HepG2 (cell line): ENCODE measurements around the gene RBM14. TPM values are rescaled to one million over a fixed set of nuclear protein-coding genes. Genes with fewer than 3 reads are reported as not detected.

Source experiments
- ATF3 ChIP-seq: sonication (generic); formaldehyde crosslinking; IDR thresholded peaks from 2 replicates; pipeline ENCODE4 v1.4.0; 2020; ENCODE audit warnings: missing genetic modification reagents
- CBX5 ChIP-seq: sonication (generic); formaldehyde crosslinking; IDR thresholded peaks from 2 replicates; pipeline ENCODE4 v1.4.0; 2020; ENCODE audit warnings: missing genetic modification reagents, borderline replicate concordance
- EED ChIP-seq: sonication (generic); formaldehyde crosslinking; IDR thresholded peaks from 2 replicates; pipeline ENCODE4 v1.5.0; 2020; ENCODE audit warnings: mild to moderate bottlenecking, missing genetic modification reagents
- EHMT2 ChIP-seq: fragments of 200-600 bp; sonication (generic); IDR thresholded peaks from 2 replicates; pipeline ENCODE4 v1.7.0; 2017; ENCODE audit warnings: antibody characterized with exemption, low read depth, low read length, borderline replicate concordance
- FOSL1 ChIP-seq: sonication (generic); formaldehyde crosslinking; IDR thresholded peaks from 2 replicates; pipeline ENCODE4 v1.9.0; 2021; ENCODE audit warnings: missing genetic modification reagents, borderline replicate concordance
- GLI4 ChIP-seq: sonication (generic); formaldehyde crosslinking; IDR thresholded peaks from 2 replicates; pipeline ENCODE4 v1.5.1; 2020; ENCODE audit warnings: missing genetic modification reagents, mild to moderate bottlenecking, moderate library complexity, borderline replicate concordance
- KDM5B ChIP-seq: sonication (generic); formaldehyde crosslinking; IDR thresholded peaks from 2 replicates; pipeline ENCODE4 v1.4.0; 2020; ENCODE audit warnings: missing genetic modification reagents, mild to moderate bottlenecking, borderline replicate concordance
- MYNN ChIP-seq: sonication (generic); formaldehyde crosslinking; IDR thresholded peaks from 2 replicates; pipeline ENCODE4 v1.4.0; 2020; ENCODE audit warnings: mild to moderate bottlenecking, low read depth, missing genetic modification reagents
- PLRG1 ChIP-seq: fragments of 450-650 bp; conservative IDR thresholded peaks from 2 replicates; pipeline ENCODE4 v1.6.1; 2016
- RAD21 ChIP-seq: fragments of 450-650 bp; formaldehyde crosslinking; IDR thresholded peaks from 2 replicates; pipeline ENCODE4 v1.5.0; 2020; ENCODE audit warnings: mild to moderate bottlenecking
- REXO4 ChIP-seq: sonication (generic); formaldehyde crosslinking; IDR thresholded peaks from 2 replicates; pipeline ENCODE4 v1.8.0; 2022; ENCODE audit warnings: missing genetic modification reagents, mild to moderate bottlenecking, borderline replicate concordance
- TMF1 ChIP-seq: sonication (generic); formaldehyde crosslinking; IDR thresholded peaks from 2 replicates; pipeline ENCODE4 v1.8.1; 2022; ENCODE audit warnings: low read depth, missing genetic modification reagents
- UBTF ChIP-seq: sonication (generic); formaldehyde crosslinking; IDR thresholded peaks from 2 replicates; pipeline ENCODE4 v1.4.0; 2020; ENCODE audit warnings: mild to moderate bottlenecking, missing genetic modification reagents
- ZBTB8A ChIP-seq: sonication (generic); formaldehyde crosslinking; IDR thresholded peaks from 2 replicates; pipeline ENCODE4 v1.4.0; 2020; ENCODE audit warnings: mild to moderate bottlenecking, low read depth, missing genetic modification reagents, borderline replicate concordance
- ZFP90 ChIP-seq: sonication (generic); formaldehyde crosslinking; IDR thresholded peaks from 2 replicates; pipeline ENCODE4 v1.8.0; 2022; ENCODE audit warnings: missing genetic modification reagents, mild to moderate bottlenecking, inconsistent platforms, borderline replicate concordance
- ZFYVE20 ChIP-seq: sonication (generic); formaldehyde crosslinking; IDR thresholded peaks from 2 replicates; pipeline ENCODE4 v1.8.0; 2023; ENCODE audit warnings: low read depth, mild to moderate bottlenecking, moderate library complexity, missing genetic modification reagents, borderline replicate concordance
- ZNF124 ChIP-seq: sonication (generic); formaldehyde crosslinking; IDR thresholded peaks from 2 replicates; pipeline ENCODE4 v1.4.0; 2020; ENCODE audit warnings: missing genetic modification reagents
- ZNF484 ChIP-seq: sonication (generic); formaldehyde crosslinking; IDR thresholded peaks from 2 replicates; pipeline ENCODE4 v1.5.1; 2020; ENCODE audit warnings: mild to moderate bottlenecking, low read depth, missing genetic modification reagents, borderline replicate concordance
- ZNF605 ChIP-seq: sonication (generic); formaldehyde crosslinking; IDR thresholded peaks from 2 replicates; pipeline ENCODE4 v1.8.0; 2022; ENCODE audit warnings: mild to moderate bottlenecking, missing genetic modification reagents
- ZNF747 ChIP-seq: sonication (generic); formaldehyde crosslinking; IDR thresholded peaks from 2 replicates; pipeline ENCODE4 v1.8.1; 2023; ENCODE audit warnings: missing genetic modification reagents, mild to moderate bottlenecking, borderline replicate concordance
- polyA plus RNA-seq, 8 experiments: library from polyadenylated mRNA; depleted of rRNA in 3 of 8; stranded (reverse) in 7 of 8; unstranded in 1 of 8; fragments of >200 nt; fragmentation: Illumina TruSeq in 4 of 8; extraction: Trizol in 4 of 8; gene quantifications; 2 replicates each; pipeline versions ENCODE4 v1.2.1 to v1.2.3, GENCODE V29; 2011 to 2016; ENCODE audit warnings: low read depth in 4 of 8, missing spikeins in 1 of 8, mixed read lengths in 1 of 8; ENCODE audit not compliant: insufficient read depth in 1 of 8
- total RNA-seq, 5 experiments: library from RNA; depleted of rRNA; stranded (reverse); fragments of >200 nt; fragmentation: Illumina TruSeq; extraction: Trizol; gene quantifications; 2 replicates each; pipeline ENCODE4 v1.2.3, GENCODE V29; 2016; ENCODE audit warnings: low read depth in 1 of 5
- TF ChIP-seq, protein P1 (sequence below), 2 experiments: sonication (generic) in 1 of 2; formaldehyde crosslinking in 1 of 2; IDR thresholded peaks; 2 replicates each; pipeline versions ENCODE4 v1.5.1 to v1.6.1; 2011 to 2020; ENCODE audit warnings: borderline replicate concordance in 1 of 2, low read depth in 1 of 2, low read length in 1 of 2, mild to moderate bottlenecking in 1 of 2, missing genetic modification reagents in 1 of 2, moderate library complexity in 1 of 2
- TF ChIP-seq, protein P2 (sequence below): sonication (generic); formaldehyde crosslinking; IDR thresholded peaks from 2 replicates; pipeline ENCODE4 v1.8.0; 2022; ENCODE audit warnings: mild to moderate bottlenecking, missing genetic modification reagents, borderline replicate concordance

RBM14 gene
- total and polyA plus RNA-seq, 2 of the 13 experiments (the other 11 are each of a cell fraction or from before 2014, with no cell fraction given) = 12.7 to 44.1 TPM

GRCh38 chr11:66617155-66617834 lies 865 bp downstream of the RBM14 start (continued):
- TF ChIP-seq ZNF124 (no peak), UBTF (CRISPR knock-in tag) (peak; percentile 36; the same call in 1 of the 2 replicates), ATF3 (CRISPR knock-in tag) (no peak), ZFP90 (no peak), EED (CRISPR knock-in tag) (0 out of 2 replicates have a peak, but pooled peaks have one; percentile 68), CBX5 (CRISPR knock-in tag) (no peak), FOSL1 (no peak), ZBTB8A (CRISPR knock-in tag) (no peak), TMF1 (CRISPR knock-in tag) (0 out of 2 replicates have a peak, but pooled peaks have one; percentile 25), GLI4 (CRISPR knock-in tag) (no peak), MYNN (CRISPR knock-in tag) (no peak), ZFYVE20 (0 out of 2 replicates have a peak, but pooled peaks have one; percentile 0), PLRG1 (no peak), RAD21 (CRISPR knock-in tag) (peak; percentile 6; the same call in 1 of the 2 replicates), ZNF605 (no peak), ZNF484 (CRISPR knock-in tag) (no peak), EHMT2 (no peak), REXO4 (peak; percentile 50; the same call in 1 of the 2 replicates), KDM5B (CRISPR knock-in tag) (no peak), ZNF747 (CRISPR knock-in tag) (peak; percentile 47; the same call in 1 of the 2 replicates)
- TF ChIP-seq, protein P1, sequence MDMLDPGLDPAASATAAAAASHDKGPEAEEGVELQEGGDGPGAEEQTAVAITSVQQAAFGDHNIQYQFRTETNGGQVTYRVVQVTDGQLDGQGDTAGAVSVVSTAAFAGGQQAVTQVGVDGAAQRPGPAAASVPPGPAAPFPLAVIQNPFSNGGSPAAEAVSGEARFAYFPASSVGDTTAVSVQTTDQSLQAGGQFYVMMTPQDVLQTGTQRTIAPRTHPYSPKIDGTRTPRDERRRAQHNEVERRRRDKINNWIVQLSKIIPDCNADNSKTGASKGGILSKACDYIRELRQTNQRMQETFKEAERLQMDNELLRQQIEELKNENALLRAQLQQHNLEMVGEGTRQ (IDR thresholded peaks at IDR 0.05; ENCODE audit: low read depth, low read length) = no peak
- TF ChIP-seq, protein P1 (CRISPR knock-in tag; IDR thresholded peaks at IDR 0.05; ENCODE audit: borderline replicate concordance) = no peak; the same call in 1 of the 2 replicates
- TF ChIP-seq, protein P2, sequence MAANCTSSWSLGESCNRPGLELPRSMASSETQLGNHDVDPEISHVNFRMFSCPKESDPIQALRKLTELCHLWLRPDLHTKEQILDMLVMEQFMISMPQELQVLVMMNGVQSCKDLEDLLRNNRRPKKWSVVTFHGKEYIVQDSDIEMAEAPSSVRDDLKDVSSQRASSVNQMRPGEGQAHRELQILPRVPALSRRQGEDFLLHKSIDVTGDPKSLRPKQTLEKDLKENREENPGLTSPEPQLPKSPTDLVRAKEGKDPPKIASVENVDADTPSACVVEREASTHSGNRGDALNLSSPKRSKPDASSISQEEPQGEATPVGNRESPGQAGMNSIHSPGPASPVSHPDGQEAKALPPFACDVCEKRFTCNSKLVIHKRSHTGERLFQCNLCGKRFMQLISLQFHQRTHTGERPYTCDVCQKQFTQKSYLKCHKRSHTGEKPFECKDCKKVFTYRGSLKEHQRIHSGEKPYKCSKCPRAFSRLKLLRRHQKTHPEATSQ (CRISPR knock-in tag) = 0 out of 2 replicates have a peak, but pooled peaks have one; percentile 66
